B cell (primary cell): ENCODE measurements around the gene VWA5A. TPM values are rescaled to one million over a fixed set of nuclear protein-coding genes. Genes with fewer than 3 reads are reported as not detected.

Experiments used
- ATAC-seq: fragments of 200-7000 bp; cut with Tn5 transposase; one replicate; pipeline ENCODE4 v1.10.0; 2021; ENCODE audit warnings: low read depth, mild to moderate bottlenecking, moderate number of reproducible peaks, moderate library complexity
- CTCF ChIA-PET: fragments of 350-600 bp; sonication (Branson Sonifier 250); formaldehyde crosslinking; loops from one replicate; lab custom pipeline; 2021; ENCODE audit warnings: antibody characterized with exemption, inconsistent platforms; lab: Charles Lee
- POLR2A ChIA-PET: fragments of 350-600 bp; sonication (Branson Sonifier 250); formaldehyde crosslinking; loops from one replicate; lab custom pipeline; 2021; ENCODE audit warnings: antibody characterized with exemption; lab: Charles Lee
- DNase-seq: peaks from one replicate; pipeline ENCODE4 v3.0.0; 2013
- H2AFZ ChIP-seq: 2 replicates; pipeline ENCODE4 v1.6.1; 2012; ENCODE audit warnings: mild to moderate bottlenecking, low read depth, low read length; ENCODE audit not compliant: insufficient read depth, poor library complexity, severe bottlenecking
- H3K27ac ChIP-seq, 2 donors: 1 replicate in 1 of 2; 2 replicates in 1 of 2; pipeline ENCODE4 v1.5.1; 2012 to 2013; ENCODE audit warnings: low read length in 2 of 2, mild to moderate bottlenecking in 2 of 2, moderate library complexity in 1 of 2
- H3K27me3 ChIP-seq, 4 experiments: fragments of 200-600 bp in 1 of 4; sonication (generic) in 1 of 4; replicated peaks in 1 of 4; 1 replicate in 2 of 4; 2 replicates in 2 of 4; pipeline versions ENCODE4 v1.6.1 to v1.7.0; 2013 to 2016; ENCODE audit warnings: low read length in 3 of 4, mild to moderate bottlenecking in 2 of 4, mixed read lengths in 1 of 4, moderate library complexity in 1 of 4; ENCODE audit not compliant: insufficient read depth in 4 of 4, control insufficient read depth in 3 of 4; ENCODE audit errors: control extremely low read depth in 1 of 4
- H3K36me3 ChIP-seq, 2 experiments: replicated peaks in 1 of 2; 1 replicate in 1 of 2; 2 replicates in 1 of 2; pipeline versions ENCODE4 v1.6.1 to v1.7.1; 2013; ENCODE audit warnings: low read length in 1 of 2; ENCODE audit not compliant: insufficient read depth in 2 of 2, control insufficient read depth in 1 of 2; ENCODE audit errors: control extremely low read depth in 1 of 2, extremely low read depth in 1 of 2
- H3K4me1 ChIP-seq, 2 donors: fragments of 200-600 bp in 1 of 2; sonication (generic) in 1 of 2; 1 replicate in 1 of 2; 2 replicates in 1 of 2; pipeline versions ENCODE4 v1.5.1 to v1.6.1; 2013 to 2017; ENCODE audit warnings: low read length in 2 of 2; ENCODE audit not compliant: control insufficient read depth in 2 of 2, insufficient read depth in 2 of 2
- H3K4me2 ChIP-seq: replicated peaks from 2 replicates; pipeline ENCODE3; 2012; ENCODE audit warnings: mild to moderate bottlenecking, low read depth, low read length; ENCODE audit not compliant: poor library complexity, severe bottlenecking
- H3K4me3 ChIP-seq, 5 experiments: fragments of 200-600 bp in 1 of 5; sonication (generic) in 1 of 5; 1 replicate in 3 of 5; 2 replicates in 2 of 5; pipeline versions ENCODE4 v1.5.1 to v1.7.0; 2011 to 2016; ENCODE audit warnings: low read length in 4 of 5, mild to moderate bottlenecking in 4 of 5, low read depth in 2 of 5, control low read depth in 1 of 5, moderate library complexity in 1 of 5; ENCODE audit not compliant: insufficient read depth in 1 of 5; ENCODE audit errors: control extremely low read depth in 1 of 5, extremely low read depth in 1 of 5
- H3K79me2 ChIP-seq: fragments of 200-600 bp; sonication (generic); one replicate; pipeline ENCODE4 v1.6.0; 2016; ENCODE audit warnings: low read length; ENCODE audit not compliant: control insufficient read depth, insufficient read depth
- H3K9ac ChIP-seq: fragments of 200-600 bp; sonication (generic); 2 replicates; pipeline ENCODE4 v1.6.1; 2017; ENCODE audit warnings: mild to moderate bottlenecking, low read length, moderate library complexity
- H3K9me3 ChIP-seq, 3 donors: one replicate each; pipeline versions ENCODE4 v1.6.1 to v1.7.1; 2013; ENCODE audit warnings: low read length in 2 of 3; ENCODE audit not compliant: control insufficient read depth in 2 of 3, insufficient read depth in 1 of 3; ENCODE audit errors: control extremely low read depth in 1 of 3
- H4K20me1 ChIP-seq: 2 replicates; pipeline ENCODE4 v1.6.0; 2012; ENCODE audit warnings: mild to moderate bottlenecking, low read length; ENCODE audit not compliant: insufficient read depth, control insufficient read depth, poor library complexity, severe bottlenecking
- H3K27ac Mint-ChIP-seq: one replicate; pipeline ENCODE4 v1.8.0; 2021; ENCODE audit warnings: mixed read lengths
- H3K27me3 Mint-ChIP-seq: one replicate; pipeline ENCODE4 v1.8.0; 2021; ENCODE audit warnings: mixed read lengths
- H3K4me1 Mint-ChIP-seq: one replicate; pipeline ENCODE4 v1.8.0; 2021; ENCODE audit warnings: mixed read lengths
- H3K4me3 Mint-ChIP-seq: one replicate; pipeline ENCODE4 v1.8.0; 2021; ENCODE audit warnings: mixed read lengths
- H3K9me3 Mint-ChIP-seq: one replicate; pipeline ENCODE4 v1.8.0; 2022; ENCODE audit warnings: mixed read lengths; ENCODE audit not compliant: insufficient read depth
- CTCF ChIP-seq: fragments of 200-600 bp; IDR thresholded peaks from one replicate; pipeline ENCODE4 v1.8.0; 2022; ENCODE audit warnings: antibody characterized with exemption, mild to moderate bottlenecking
- EZH2 ChIP-seq: IDR thresholded peaks from 2 replicates; pipeline ENCODE4 v1.6.1; 2012; ENCODE audit warnings: borderline replicate concordance, low read depth, mild to moderate bottlenecking, moderate library complexity, low read length; ENCODE audit not compliant: insufficient read depth, poor library complexity, severe bottlenecking
- WGBS: methylation state at CpG from one replicate; pipeline ENCODE4 v1.1.5; 2013; ENCODE audit warnings: missing lambda C conversion rate; ENCODE audit not compliant: insufficient coverage; 5-methylcytosine and 5-hydroxymethylcytosine counted together
- intact Hi-C: fragments of 100-400 bp; cut with micrococcal nuclease; formaldehyde crosslinking; loops from one replicate; pipeline ENCODE4 v1.10.0; 2022
- polyA minus RNA-seq: library from RNA; depleted of rRNA, polyadenylated mRNA; stranded (reverse); fragments of >200 nt; gene quantifications from 2 replicates; pipeline ENCODE4 v1.2.3, GENCODE V29; 2012
- polyA plus RNA-seq: library from polyadenylated mRNA; depleted of rRNA; stranded (reverse); fragments of >200 nt; gene quantifications from 2 replicates; pipeline ENCODE4 v1.2.3, GENCODE V29; 2012
- total RNA-seq, 2 donors: library from RNA; stranded (reverse); fragments of 120-200 nt in 1 of 2; gene quantifications; 1 replicate in 1 of 2; 2 replicates in 1 of 2; pipeline versions ENCODE4 v1.2.3 to v1.2.4, GENCODE V29; 2013 to 2022

Gene VWA5A
- total RNA-seq (4.9 and 6.2 TPM in 2 replicates), polyA plus RNA-seq (5.0 and 6.3 TPM in 2 replicates), polyA minus RNA-seq (4.4 and 7.4 TPM in 2 replicates)
- 10.6 TPM for total RNA-seq (2013)

- no peaks in the 10 kb centered on the region for H3K9me3 Mint-ChIP-seq
- Histone ChIP-seq H3K27ac (no peak within 1 kb of the TSS), H3K4me2 (peak within 1 kb of the TSS; percentile 73), H3K4me3 (peak within 1 kb of the TSS in 4 of 5 experiments; percentile 45 to 70 (median 64)), H3K79me2 (no peaks in the 10 kb centered on the region), H3K4me1 (peaks cover 11 to 20% of the 10 kb centered on the region in 2 donors), H2AFZ (peak within 1 kb of the TSS; percentile 60), H3K36me3 (peaks cover 0 to 8% of the 10 kb centered on the region in 2 experiments), H3K9ac (peak within 1 kb of the TSS; percentile 63), H3K9me3 (no peaks in the 10 kb centered on the region), H3K27me3 (no peaks in the 10 kb centered on the region), H4K20me1 (no peaks in the 10 kb centered on the region)
- ATAC-seq (peak; percentile 85), DNase-seq (peak; percentile 68)
- H3K27ac Mint-ChIP-seq, result peak within 1 kb of the TSS; percentile 39
- WGBS, result 1% methylated on average over 13 of the region's 16 CpGs
- ChIA-PET CTCF (interaction anchor here (1.1 to 2.0 kb wide), 2 partner anchors 44 to 215 kb away, joined by 4 to 6 read pairs; no protein-coding TSS in a partner anchor), POLR2A (no interaction called here)
- TF ChIP-seq CTCF (no peak), EZH2 (no peak)
- peak within 1 kb of the TSS; percentile 92 for H3K4me3 Mint-ChIP-seq
- intact Hi-C loops, result no loop called here
- H3K4me1 Mint-ChIP-seq, result peaks cover 21% of the 10 kb centered on the region
- no peaks in the 10 kb centered on the region for H3K27me3 Mint-ChIP-seq
Measured at GRCh38 chr11:124114942-124115781, at the start of gene VWA5A. Gene VWA5A (plus strand): TSS chr11:124115450. CDS start chr11:124117512, 2,062 bp downstream.
